ENCODE results near the gene CD164. TPM values are rescaled to one million over a fixed set of nuclear protein-coding genes. Genes with fewer than 3 reads are reported as not detected.
A peak's percentile ranks its signal among the peaks of the same experiment; 100 is the strongest.

Gene CD164
- total and polyA plus RNA-seq, 2 donors (not counting 3 experiments of a cell fraction or from before 2014, with no cell fraction given), result 116 to 172 TPM

DNA sequence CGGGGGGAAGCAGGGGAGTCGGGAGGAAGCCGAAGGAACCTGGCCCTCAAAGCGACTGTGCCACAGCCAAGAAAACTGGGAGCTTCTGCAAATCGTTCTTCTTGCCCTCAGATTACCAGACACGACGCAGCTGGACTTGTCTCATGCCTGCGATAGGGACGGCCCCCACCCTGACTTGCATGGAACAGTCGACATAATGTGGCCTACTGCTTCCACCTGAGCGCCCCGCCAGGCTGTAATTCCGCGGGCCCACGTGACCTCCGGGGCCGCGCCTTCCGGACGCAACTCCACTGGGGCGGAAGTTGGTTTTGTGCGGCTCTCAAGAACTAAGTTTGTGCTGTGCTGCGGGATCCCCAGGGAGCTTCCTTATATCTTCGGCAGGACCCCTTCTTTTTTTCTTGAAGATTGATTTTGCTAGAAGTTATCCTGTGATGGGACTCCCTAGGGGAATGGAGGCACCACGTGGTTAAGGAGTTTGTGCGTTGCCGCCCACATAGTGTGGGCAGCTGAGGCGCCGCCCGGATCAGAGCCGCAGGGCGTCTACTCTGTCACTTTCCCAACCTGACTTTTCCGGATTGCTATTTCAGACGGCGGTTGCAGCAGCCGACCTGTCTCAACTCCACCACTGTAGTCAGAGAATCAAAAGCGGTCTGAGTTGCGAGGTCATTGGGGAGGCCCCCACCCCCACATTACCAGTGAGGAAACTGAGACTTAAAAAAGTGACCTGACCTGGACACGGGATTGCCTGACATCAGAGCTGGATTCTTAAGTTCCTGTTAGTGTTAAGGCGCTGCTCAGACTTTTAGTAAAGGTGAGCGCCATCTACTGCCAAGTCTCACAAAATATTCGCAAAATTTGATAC lies 540 bp upstream of the CD164 start:
- dilution Hi-C loops (cut with MboI; ENCODE audit: extremely low pct_ligation_motif_present, low sequenced_read_pairs), result no loop called here
- H4K20me1 ChIP-seq (replicated peaks; ENCODE audit: control insufficient read depth, extremely low read depth, insufficient read depth, low read length), result peaks cover 5% of the 10 kb centered on the region
- CTCF ChIA-PET, result interaction anchor here (0.6 to 5.8 kb wide), 17 partner anchors 9 to 656 kb away, joined by 3 to 90 read pairs (median 5); partner anchors contain the start of genes MICAL1, PPIL6, SESN1 and SMPD2
- H3K4me1 ChIP-seq (ENCODE audit: control insufficient read depth, extremely low read depth, insufficient read depth, low read length), result peaks cover 31% of the 10 kb centered on the region
- peak overlapping the region; percentile 94 for H2AFZ ChIP-seq (ENCODE audit: low read depth, low read length)
- POLR2A ChIA-PET, result interaction anchor here (0.9 kb wide), 1 partner anchor 21 kb away, joined by 3 read pairs; no protein-coding TSS in a partner anchor
- intact Hi-C loops (cut with micrococcal nuclease), result loop anchor here (1.0 to 10.0 kb wide), 10 partner anchors 57 to 824 kb away; partner anchors contain the start of genes AK9, ARMC2, CEP57L1 and FIG4
- H3K9me1 ChIP-seq (replicated peaks; ENCODE audit: control insufficient read depth, extremely low read depth, insufficient read depth, low read length), result no peaks in the 10 kb centered on the region
- H3K27ac ChIP-seq (ENCODE audit: insufficient read depth, low read depth, low read length), result peak overlapping the region; percentile 93
- TF ChIP-seq, protein P1, sequence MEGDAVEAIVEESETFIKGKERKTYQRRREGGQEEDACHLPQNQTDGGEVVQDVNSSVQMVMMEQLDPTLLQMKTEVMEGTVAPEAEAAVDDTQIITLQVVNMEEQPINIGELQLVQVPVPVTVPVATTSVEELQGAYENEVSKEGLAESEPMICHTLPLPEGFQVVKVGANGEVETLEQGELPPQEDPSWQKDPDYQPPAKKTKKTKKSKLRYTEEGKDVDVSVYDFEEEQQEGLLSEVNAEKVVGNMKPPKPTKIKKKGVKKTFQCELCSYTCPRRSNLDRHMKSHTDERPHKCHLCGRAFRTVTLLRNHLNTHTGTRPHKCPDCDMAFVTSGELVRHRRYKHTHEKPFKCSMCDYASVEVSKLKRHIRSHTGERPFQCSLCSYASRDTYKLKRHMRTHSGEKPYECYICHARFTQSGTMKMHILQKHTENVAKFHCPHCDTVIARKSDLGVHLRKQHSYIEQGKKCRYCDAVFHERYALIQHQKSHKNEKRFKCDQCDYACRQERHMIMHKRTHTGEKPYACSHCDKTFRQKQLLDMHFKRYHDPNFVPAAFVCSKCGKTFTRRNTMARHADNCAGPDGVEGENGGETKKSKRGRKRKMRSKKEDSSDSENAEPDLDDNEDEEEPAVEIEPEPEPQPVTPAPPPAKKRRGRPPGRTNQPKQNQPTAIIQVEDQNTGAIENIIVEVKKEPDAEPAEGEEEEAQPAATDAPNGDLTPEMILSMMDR (IDR thresholded peaks at IDR 0.05; ENCODE audit: extremely low read depth in 1 of 2, insufficient read depth in 1 of 2, low read depth in 1 of 2, low read length in 2 of 2), result peak in 1 of 2 donors; percentile 38
- TF ChIP-seq FOS (IDR thresholded peaks at IDR 0.05; ENCODE audit: borderline replicate concordance, insufficient read depth, low read length) (no peak), POLR2A (IDR thresholded peaks at IDR 0.05; ENCODE audit: low read depth, low read length) (peak; percentile 87), POLR2AphosphoS5 (IDR thresholded peaks at IDR 0.05; ENCODE audit: insufficient read depth, low read depth, low read length) (peak; percentile 71)
- TF ChIP-seq, protein P2, sequence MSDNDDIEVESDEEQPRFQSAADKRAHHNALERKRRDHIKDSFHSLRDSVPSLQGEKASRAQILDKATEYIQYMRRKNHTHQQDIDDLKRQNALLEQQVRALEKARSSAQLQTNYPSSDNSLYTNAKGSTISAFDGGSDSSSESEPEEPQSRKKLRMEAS (IDR thresholded peaks at IDR 0.05; ENCODE audit: insufficient read depth, insufficient read length), result peak; percentile 88
- peak overlapping the region; percentile 69 for H3K4me2 ChIP-seq (ENCODE audit: insufficient read depth, low read length)
- BruUV-seq (replicated peaks), result TSS peak; percentile 80
- DNase-seq (ENCODE audit: low read depth, low spot score), result peak; percentile 94
- peak overlapping the region; percentile 50 to 95 (median 83) for H3K4me3 ChIP-seq (replicated peaks in 1 of 3; ENCODE audit: insufficient read depth in 1 of 3, low read depth in 1 of 3, low read length in 3 of 3)
- FAIRE-seq, result peak; percentile 87
- no peaks in the 10 kb centered on the region for H3K9me3 ChIP-seq (replicated peaks; ENCODE audit: control insufficient read depth, insufficient read depth, low read length)
- peaks cover 0 to under 1% of the 10 kb centered on the region in 2 experiments for H3K36me3 ChIP-seq (ENCODE audit: control insufficient read depth in 2 of 2, extremely low read depth in 1 of 2, insufficient read depth in 2 of 2, low read length in 2 of 2)
- H3K9ac ChIP-seq (replicated peaks; ENCODE audit: extremely low read depth, insufficient read depth, low read length), result peak overlapping the region; percentile 95
- H3K79me2 ChIP-seq (ENCODE audit: control insufficient read depth, insufficient read depth, low read length), result peaks cover 43% of the 10 kb centered on the region
- H3K27me3 ChIP-seq (ENCODE audit: control insufficient read depth in 2 of 2, insufficient read depth in 2 of 2, low read length in 2 of 2), result peaks cover 0 to 3% of the 10 kb centered on the region in 2 experiments

Measured in endothelial cell of umbilical vein (primary cell).